ENCODE results near the gene MRPL2.

MRPL2 gene

DNA sequence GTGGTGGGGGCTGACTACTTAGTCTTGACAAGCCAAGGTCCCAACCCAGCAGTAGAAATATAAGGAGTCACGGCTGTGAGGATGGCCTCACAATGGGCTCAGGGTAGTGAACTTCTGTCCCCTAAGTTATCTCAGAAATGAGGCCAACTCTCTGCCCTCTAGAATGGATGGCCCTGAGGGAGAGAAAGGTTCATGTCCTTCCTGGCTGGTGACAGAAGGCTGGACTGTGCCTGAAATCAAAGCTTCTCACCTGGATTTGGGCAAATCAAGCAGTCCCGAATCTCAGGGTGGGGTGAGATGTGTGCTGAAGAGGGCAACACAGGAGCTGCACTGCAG is 25.1 kb downstream of the MRPL2 start:
- TF ChIP-seq, protein P1, sequence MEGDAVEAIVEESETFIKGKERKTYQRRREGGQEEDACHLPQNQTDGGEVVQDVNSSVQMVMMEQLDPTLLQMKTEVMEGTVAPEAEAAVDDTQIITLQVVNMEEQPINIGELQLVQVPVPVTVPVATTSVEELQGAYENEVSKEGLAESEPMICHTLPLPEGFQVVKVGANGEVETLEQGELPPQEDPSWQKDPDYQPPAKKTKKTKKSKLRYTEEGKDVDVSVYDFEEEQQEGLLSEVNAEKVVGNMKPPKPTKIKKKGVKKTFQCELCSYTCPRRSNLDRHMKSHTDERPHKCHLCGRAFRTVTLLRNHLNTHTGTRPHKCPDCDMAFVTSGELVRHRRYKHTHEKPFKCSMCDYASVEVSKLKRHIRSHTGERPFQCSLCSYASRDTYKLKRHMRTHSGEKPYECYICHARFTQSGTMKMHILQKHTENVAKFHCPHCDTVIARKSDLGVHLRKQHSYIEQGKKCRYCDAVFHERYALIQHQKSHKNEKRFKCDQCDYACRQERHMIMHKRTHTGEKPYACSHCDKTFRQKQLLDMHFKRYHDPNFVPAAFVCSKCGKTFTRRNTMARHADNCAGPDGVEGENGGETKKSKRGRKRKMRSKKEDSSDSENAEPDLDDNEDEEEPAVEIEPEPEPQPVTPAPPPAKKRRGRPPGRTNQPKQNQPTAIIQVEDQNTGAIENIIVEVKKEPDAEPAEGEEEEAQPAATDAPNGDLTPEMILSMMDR (IDR thresholded peaks at IDR 0.05; ENCODE audit: low read depth, low read length): no peak
- in situ Hi-C loops (cut with HindIII; ENCODE audit: low sequenced_read_pairs): no loop called here
- H3K4me3 ChIP-seq (ENCODE audit: low read depth, low read length): no peak overlapping the region
- DNase-seq (ENCODE audit: low read depth, low spot score): no peak

DNA sequence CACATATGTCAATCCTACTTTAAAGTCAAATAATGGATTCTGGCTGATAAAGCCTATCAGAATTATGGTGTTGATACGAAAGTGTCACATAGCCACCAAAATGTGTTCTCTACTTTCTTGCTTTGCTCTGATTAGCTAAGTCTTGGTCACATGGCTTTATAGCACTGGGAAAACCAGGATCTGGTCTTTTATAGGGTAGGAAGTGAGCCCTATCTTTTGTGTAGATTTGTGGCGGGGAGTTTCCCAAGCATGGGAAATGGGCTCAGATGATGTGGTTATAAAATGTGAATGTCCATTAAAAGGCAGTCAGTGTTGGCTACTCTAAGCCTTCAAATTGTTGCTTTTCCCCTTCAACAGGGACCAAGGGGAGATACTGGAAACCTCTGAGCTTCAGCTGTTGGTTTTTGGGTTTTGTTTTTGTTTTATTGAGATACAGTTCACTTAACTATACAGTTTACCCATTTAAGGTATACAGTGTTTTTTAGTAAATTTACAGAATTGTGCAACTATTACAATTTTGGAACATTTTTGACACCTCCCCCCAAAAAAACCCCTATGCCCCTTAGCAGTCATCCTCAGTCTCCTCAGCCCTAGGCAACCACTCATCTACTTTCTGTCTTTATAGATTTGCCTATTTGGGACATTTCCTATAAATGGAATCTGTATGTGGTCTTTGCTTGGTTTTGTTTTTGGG is 25.6 kb downstream of the MRPL2 start:
- in situ Hi-C loops (cut with HindIII; ENCODE audit: low sequenced_read_pairs): no loop called here
- TF ChIP-seq, protein P1 (IDR thresholded peaks at IDR 0.05; ENCODE audit: low read depth, low read length): no peak
- no peak for DNase-seq (ENCODE audit: low read depth, low spot score)

DNA sequence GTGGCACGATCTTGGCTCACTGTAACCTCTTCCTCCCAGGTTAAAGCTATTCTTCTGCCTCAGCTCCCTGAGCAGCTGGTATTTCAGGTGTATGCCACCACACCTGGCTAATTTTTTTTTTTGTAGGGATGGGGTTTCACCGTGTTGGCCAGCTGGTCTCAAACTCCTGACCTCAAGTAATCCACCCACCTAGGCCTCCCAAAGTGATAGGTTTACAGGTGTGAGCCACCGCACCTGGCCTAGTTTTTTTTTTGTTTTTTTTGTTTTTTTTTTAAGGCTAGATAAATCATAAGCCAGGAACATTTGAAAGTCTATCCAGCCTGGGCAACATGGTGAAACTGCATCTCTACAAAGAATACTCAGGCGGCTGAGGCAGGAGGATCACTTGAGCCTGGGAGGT is 26.9 kb downstream of the MRPL2 start:
- no peak for DNase-seq (ENCODE audit: low read depth, low spot score)
- TF ChIP-seq, protein P1 (IDR thresholded peaks at IDR 0.05; ENCODE audit: low read depth, low read length): no peak
- in situ Hi-C loops (cut with HindIII; ENCODE audit: low sequenced_read_pairs): no loop called here
- no peak overlapping the region for H3K4me3 ChIP-seq (ENCODE audit: low read depth, low read length)

More for the DNA sequence above, 25.6 kb downstream of the MRPL2 start:
- H3K4me3 ChIP-seq (ENCODE audit: low read depth, low read length): no peak overlapping the region

DNA sequence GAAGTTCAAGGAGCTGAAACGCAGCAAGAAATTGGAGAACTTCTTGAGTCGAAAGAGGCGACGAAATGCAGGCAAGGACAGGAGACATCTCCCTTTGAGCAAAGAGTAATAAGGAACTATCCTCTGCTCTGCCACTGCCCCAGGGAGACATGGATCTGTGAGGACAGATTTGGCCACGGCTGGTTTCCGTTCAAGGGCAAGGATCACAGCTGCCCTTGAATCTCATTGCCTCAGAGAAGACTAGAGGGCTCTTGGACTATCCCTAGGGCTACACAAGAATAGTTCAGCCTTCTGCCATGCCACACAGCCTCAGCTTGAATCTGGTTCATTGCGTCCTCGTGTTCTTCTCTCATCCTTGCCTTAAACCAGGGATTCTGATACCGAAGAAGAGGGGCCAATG is 30.1 kb downstream of the MRPL2 start:
- H3K4me3 ChIP-seq (ENCODE audit: low read depth, low read length): no peak overlapping the region
- in situ Hi-C loops (cut with HindIII; ENCODE audit: low sequenced_read_pairs): no loop called here
- no peak for DNase-seq (ENCODE audit: low read depth, low spot score)
- TF ChIP-seq, protein P1 (IDR thresholded peaks at IDR 0.05; ENCODE audit: low read depth, low read length): no peak

DNA sequence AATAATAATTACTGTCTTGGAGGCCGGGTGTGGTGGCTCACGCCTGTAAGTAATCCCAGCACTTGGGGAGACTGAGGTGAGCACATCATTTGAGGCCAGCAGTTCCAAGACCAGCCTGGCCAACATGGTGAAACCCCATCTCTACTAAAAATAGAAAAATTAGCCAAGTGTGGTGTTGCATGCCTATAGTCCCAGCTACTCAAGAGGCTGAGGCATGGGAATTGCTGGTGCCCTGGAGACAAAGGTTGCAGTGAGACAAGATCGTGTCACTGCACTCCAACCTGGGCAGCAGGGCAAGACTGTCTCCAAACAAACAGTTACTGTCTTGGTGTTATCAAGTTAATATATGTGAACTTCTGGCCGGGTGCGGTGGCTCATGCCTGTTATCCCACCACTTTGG is 32.9 kb downstream of the MRPL2 start:
- TF ChIP-seq, protein P1 (IDR thresholded peaks at IDR 0.05; ENCODE audit: low read depth, low read length): no peak
- in situ Hi-C loops (cut with HindIII; ENCODE audit: low sequenced_read_pairs): no loop called here
- H3K4me3 ChIP-seq (ENCODE audit: low read depth, low read length): no peak overlapping the region
- no peak for DNase-seq (ENCODE audit: low read depth, low spot score)

DNA sequence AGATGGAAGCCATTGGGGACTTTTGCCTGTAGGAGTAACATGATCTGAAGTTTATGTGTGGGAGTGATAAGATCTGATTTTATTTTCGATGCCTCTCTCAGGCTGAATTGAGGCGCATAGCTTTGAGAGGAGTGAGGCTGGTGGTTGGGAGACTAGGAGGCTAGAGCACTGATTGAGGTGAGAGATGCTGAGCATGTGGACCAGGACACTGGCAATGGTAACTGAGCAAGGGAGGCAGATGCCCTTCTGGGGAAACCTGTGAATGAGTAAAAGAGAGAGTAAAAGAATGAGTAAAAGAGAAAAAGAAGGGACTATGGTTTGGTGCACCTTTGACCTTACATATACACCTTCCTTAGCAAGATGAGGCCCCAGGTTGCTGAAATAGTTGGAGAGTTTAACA is 34.8 kb downstream of the MRPL2 start:
- in situ Hi-C loops (cut with HindIII; ENCODE audit: low sequenced_read_pairs): no loop called here
- H3K4me3 ChIP-seq (ENCODE audit: low read depth, low read length): no peak overlapping the region
- no peak for DNase-seq (ENCODE audit: low read depth, low spot score)
- TF ChIP-seq, protein P1 (IDR thresholded peaks at IDR 0.05; ENCODE audit: low read depth, low read length): no peak
